ENCODE results near the gene MYL9. TPM values are rescaled to one million over a fixed set of nuclear protein-coding genes. Genes with fewer than 3 reads are reported as not detected.

Gene MYL9
- total RNA-seq, 6 donors from 2014 or later = 79.6 to 425 (median 169) TPM

GRCh38 chr20:36525620-36526365 is 15.5 kb upstream of the MYL9 start:
- H3K4me1 ChIP-seq = peaks cover 0 to 9% (median 2%) of the 10 kb centered on the region in 4 donors
- whole genome bisulfite sequencing, 2 donors = 94 to 96% methylated on average over 9 to 14 of the region's 17 CpGs
- no peak overlapping the region for H3K4me3 ChIP-seq
- no peaks in the 10 kb centered on the region for H3K27me3 ChIP-seq
- H3K36me3 ChIP-seq = peaks cover 14 to 80% (median 49%) of the 10 kb centered on the region in 4 donors
- ATAC-seq (ENCODE audit: low FRiP score in 2 of 2) (no peak), DNase-seq (peak in 1 of 2 donors; percentile 41)
- TF ChIP-seq, protein P1, sequence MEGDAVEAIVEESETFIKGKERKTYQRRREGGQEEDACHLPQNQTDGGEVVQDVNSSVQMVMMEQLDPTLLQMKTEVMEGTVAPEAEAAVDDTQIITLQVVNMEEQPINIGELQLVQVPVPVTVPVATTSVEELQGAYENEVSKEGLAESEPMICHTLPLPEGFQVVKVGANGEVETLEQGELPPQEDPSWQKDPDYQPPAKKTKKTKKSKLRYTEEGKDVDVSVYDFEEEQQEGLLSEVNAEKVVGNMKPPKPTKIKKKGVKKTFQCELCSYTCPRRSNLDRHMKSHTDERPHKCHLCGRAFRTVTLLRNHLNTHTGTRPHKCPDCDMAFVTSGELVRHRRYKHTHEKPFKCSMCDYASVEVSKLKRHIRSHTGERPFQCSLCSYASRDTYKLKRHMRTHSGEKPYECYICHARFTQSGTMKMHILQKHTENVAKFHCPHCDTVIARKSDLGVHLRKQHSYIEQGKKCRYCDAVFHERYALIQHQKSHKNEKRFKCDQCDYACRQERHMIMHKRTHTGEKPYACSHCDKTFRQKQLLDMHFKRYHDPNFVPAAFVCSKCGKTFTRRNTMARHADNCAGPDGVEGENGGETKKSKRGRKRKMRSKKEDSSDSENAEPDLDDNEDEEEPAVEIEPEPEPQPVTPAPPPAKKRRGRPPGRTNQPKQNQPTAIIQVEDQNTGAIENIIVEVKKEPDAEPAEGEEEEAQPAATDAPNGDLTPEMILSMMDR (IDR thresholded peaks at IDR 0.05) = no peak
- TF ChIP-seq POLR2A (IDR thresholded peaks at IDR 0.05) = no peak
- no peak for TF ChIP-seq EP300 (IDR thresholded peaks at IDR 0.05)
- no peak for TF ChIP-seq POLR2AphosphoS5 (IDR thresholded peaks at IDR 0.05)
- no peak overlapping the region for H3K27ac ChIP-seq
- H3K9me3 ChIP-seq = no peaks in the 10 kb centered on the region

- peak in 1 of 2 donors; percentile 46 for DNase-seq
- no peak overlapping the region for H3K27ac ChIP-seq
Measured at GRCh38 chr20:36526521-36527011, 14.8 kb upstream of the MYL9 start.

DNA sequence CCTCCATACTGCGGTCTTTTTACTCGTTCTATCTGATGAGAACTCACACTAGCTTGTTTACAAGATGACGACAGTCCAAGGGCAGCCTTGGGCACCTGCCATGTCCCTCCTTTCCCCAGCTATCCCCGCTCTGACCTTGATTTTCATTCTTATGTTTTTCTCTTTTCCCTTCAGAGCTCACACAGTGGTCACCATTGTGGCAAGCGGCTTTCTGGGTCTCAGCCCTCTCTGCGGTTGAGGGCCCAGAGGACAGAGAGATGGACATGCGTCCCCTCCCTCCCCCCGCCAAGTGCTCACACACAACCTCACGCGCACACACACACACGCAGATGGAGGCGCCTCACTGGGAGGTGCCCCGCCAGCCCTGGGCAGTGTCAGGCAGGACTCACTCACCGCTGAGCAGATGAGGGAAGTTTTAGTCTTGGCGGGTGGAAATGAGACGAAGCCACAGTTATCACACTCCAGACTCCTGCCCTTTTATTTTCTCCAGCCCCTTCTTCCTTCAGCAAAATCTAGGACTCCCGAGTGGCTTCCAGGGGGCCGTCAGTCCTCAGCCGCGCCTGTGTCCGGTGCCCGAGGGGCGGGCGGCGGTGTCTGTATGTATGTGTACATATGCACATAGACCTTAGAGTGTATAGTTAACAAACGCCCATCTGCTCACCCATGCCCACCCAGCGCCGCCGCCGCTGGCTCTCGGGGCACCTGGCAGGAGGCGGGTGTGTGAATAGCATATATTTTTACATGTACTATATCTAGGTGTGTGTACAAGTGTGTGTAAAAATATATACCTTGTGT is 13.8 kb upstream of the MYL9 start:
- WGBS, 2 donors = 92 to 93% methylated on average over 26 to 32 of the region's 32 CpGs
- TF ChIP-seq POLR2A (IDR thresholded peaks at IDR 0.05) (no peak), POLR2AphosphoS5 (IDR thresholded peaks at IDR 0.05) (no peak), EP300 (IDR thresholded peaks at IDR 0.05) (no peak)
- TF ChIP-seq, protein P1 (IDR thresholded peaks at IDR 0.05) = no peak
- Histone ChIP-seq H3K4me3 (no peak overlapping the region), H3K27ac (no peak overlapping the region), H3K27me3 (no peaks in the 10 kb centered on the region), H3K4me1 (peaks cover 0 to 9% (median 2%) of the 10 kb centered on the region in 4 donors), H3K36me3 (peaks cover 14 to 63% (median 44%) of the 10 kb centered on the region in 4 donors), H3K9me3 (no peaks in the 10 kb centered on the region)
- DNase-seq (peak in 1 of 2 donors; percentile 84), ATAC-seq (ENCODE audit: low FRiP score in 2 of 2) (no peak)

More at GRCh38 chr20:36526521-36527011, 14.8 kb upstream of the MYL9 start:
- Histone ChIP-seq H3K27me3 (no peaks in the 10 kb centered on the region), H3K36me3 (peaks cover 14 to 72% (median 49%) of the 10 kb centered on the region in 4 donors), H3K4me1 (peaks cover 0 to 9% (median 2%) of the 10 kb centered on the region in 4 donors), H3K9me3 (no peaks in the 10 kb centered on the region), H3K4me3 (no peak overlapping the region)
- TF ChIP-seq POLR2AphosphoS5 (IDR thresholded peaks at IDR 0.05) = no peak
- TF ChIP-seq EP300 (IDR thresholded peaks at IDR 0.05) = no peak
- TF ChIP-seq POLR2A (IDR thresholded peaks at IDR 0.05) = no peak
- TF ChIP-seq, protein P1 (IDR thresholded peaks at IDR 0.05) = no peak
- ATAC-seq (ENCODE audit: low FRiP score in 2 of 2) = no peak
- 93 to 94% methylated on average over 29 of the region's 29 CpGs for WGBS, 2 donors

- ATAC-seq (ENCODE audit: low FRiP score in 2 of 2) = no peak
- H3K4me3 ChIP-seq = no peak overlapping the region
- peaks cover 14 to 55% (median 44%) of the 10 kb centered on the region in 4 donors for H3K36me3 ChIP-seq
- TF ChIP-seq EP300 (IDR thresholded peaks at IDR 0.05) = no peak
- TF ChIP-seq, protein P1 (IDR thresholded peaks at IDR 0.05) = no peak
- TF ChIP-seq POLR2A (IDR thresholded peaks at IDR 0.05) = no peak
- no peak for TF ChIP-seq POLR2AphosphoS5 (IDR thresholded peaks at IDR 0.05)
- DNase-seq = peak in 1 of 2 donors; percentile 41
- no peaks in the 10 kb centered on the region for H3K9me3 ChIP-seq
- H3K4me1 ChIP-seq = peaks cover 0 to 2% (median 0%) of the 10 kb centered on the region in 4 donors
- no peak overlapping the region for H3K27ac ChIP-seq
- no peaks in the 10 kb centered on the region for H3K27me3 ChIP-seq
- WGBS, 2 donors = 90% methylated on average over 9 to 18 of the region's 18 CpGs
Measured at GRCh38 chr20:36528176-36528874, 13.0 kb upstream of the MYL9 start.
